Right renal pelvis (tissue), 4 donors: ENCODE data around the gene TBX2. TPM values are rescaled to one million over a fixed set of nuclear protein-coding genes. Genes with fewer than 3 reads are reported as not detected.

Source experiments
- DNase-seq, 4 donors: peaks; one replicate each; pipeline ENCODE4 v3.0.0-alpha.2; 2013; ENCODE audit warnings: low read depth in 4 of 4, low spot score in 3 of 4, missing footprints in 1 of 4
- polyA plus RNA-seq, 4 donors: library from polyadenylated mRNA; unstranded; fragments of 120-200 nt; gene quantifications; one replicate each; pipeline ENCODE4 v1.2.1, GENCODE V29; 2013; ENCODE audit not compliant: insufficient read length in 4 of 4

The TBX2 gene
- polyA plus RNA-seq, 4 donors: 61.1 to 97.6 (median 72.4) TPM

GRCh38 chr17:61450641-61451537 is 51.2 kb downstream of the TBX2 start:
- no peak for DNase-seq

DNA sequence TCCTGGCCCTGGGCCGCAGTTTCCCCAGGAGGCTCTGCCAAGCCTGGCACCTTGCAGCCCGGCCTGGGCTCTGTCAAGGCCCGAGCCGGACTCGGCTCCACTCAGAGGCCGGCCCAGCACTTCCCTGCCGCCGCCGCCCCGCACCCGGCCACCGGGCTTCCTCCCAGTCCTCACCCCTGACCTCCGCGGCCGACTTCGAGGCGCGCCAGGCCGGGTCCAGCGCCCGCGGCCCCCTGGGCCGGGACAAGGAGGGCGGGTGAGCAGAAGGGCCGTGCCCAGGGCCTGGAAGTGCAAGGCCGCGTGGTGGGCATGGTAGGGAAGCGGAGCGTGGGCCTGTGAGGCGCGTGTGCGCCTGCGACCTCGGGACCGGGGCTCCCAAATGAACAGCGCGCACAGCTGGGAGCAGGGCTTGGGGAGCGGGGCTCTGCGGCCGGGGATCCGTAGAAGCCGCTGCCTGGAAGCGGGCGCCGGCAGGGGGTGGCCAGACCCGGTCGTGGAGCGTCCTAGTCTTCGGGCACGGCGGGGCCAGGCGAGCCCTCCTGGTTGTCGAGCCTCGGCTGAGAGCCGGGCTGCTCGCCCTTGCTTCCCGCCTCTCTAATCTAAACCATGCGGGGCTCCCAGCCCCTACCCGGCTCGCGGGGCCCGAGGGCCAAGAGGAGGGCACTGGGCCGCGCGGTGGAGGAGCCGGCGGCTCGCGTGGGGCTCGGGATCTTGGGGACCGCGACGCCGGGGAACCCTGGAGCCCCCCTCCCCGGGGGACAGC is 52.1 kb downstream of the TBX2 start:
- no peak for DNase-seq

GRCh38 chr17:61452301-61453290 is 53.0 kb downstream of the TBX2 start, which contains the start of gene TBX4:
Gene TBX4 (plus strand): TSS chr17:61452422. CDS start chr17:61456491, 4,069 bp downstream.
- no peak for DNase-seq

DNA sequence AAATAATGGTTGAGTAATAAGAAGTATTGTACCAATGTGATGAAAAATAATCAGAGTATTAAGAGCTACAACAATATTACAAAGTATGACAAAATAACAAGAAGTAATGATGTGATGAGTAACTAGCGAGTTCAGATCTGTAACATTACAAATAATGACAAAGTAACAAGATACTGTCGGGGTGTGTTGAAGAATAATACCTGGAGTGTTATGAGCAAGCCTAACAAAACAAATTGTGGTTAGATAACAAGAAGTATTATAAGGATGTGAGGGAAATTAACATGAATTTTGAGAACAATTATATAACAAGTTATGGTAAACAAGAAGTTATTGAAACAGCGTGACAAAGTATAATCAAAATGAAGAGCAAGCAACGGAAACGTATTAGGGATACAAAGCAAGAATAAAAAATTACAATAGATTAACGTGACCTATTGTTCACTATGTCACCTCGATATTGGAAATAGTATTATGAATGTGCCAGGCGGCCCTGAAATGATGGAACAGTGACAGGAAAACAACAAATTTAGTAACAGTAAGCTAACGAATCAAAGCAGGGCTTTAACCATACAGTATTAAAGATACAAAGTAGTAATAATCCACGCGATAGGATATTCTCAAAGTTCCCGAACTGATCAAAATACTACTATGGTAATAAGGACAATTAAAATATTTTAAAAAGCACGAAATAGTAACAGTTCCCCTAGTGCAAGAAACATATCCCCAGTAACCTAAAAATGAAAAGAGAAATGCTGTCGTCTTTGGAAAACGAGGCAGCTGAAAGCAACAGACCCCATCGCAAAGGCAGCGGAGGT is 54.1 kb downstream of the TBX2 start:
- DNase-seq: no peak

DNA sequence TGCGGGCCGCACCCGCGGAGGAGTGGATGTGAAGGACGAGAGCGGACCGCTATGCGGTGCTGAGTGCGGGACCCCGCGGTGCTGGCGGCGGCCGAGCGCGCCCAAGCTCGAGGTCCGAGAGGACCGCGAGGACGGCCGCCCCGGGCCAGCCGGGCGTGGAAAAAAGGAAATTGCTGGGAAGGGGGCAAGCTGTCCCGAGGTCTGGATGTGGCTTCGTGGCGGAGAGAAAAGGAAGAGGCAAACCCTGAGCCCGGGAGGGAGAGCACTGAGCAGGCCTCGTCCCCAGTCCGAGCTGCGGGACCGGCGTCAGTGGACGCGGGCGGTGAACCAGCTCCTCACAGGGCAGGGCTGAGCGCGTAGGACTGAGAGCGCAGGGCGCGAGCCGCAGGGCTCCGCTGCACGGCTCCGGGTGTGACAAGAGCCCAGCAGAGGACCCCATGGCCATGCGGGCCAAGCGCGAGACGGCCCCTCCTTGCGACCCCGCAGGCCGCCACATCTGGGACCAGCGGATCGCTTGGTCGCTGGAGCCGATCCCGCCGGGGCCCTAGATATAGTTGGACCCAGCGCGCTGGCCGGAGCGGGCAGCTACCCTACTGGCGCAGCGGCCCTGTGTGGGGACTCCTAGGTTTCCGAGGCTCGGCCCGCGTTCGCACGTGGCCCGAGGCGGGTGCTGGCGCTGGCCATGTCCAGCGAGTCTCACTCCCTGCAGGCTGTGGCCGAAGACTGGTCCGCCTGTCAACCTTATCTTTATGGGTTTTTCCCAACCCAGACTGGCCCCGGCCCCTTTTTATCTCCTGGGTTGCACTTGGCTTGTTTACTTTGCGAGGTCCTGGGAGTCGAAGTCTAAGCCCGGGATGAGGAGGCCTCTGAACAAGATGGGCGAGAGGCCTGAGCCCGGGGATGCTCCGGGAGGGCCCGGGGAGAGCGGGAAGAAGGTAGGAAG is 55.0 kb downstream of the TBX2 start:
- DNase-seq: no peak

GRCh38 chr17:61455324-61456060 is 55.8 kb downstream of the TBX2 start:
- DNase-seq: no peak

GRCh38 chr17:61456061-61456681 is 56.5 kb downstream of the TBX2 start:
- no peak for DNase-seq

GRCh38 chr17:61456688-61457225 is 57.1 kb downstream of the TBX2 start:
- no peak for DNase-seq

DNA sequence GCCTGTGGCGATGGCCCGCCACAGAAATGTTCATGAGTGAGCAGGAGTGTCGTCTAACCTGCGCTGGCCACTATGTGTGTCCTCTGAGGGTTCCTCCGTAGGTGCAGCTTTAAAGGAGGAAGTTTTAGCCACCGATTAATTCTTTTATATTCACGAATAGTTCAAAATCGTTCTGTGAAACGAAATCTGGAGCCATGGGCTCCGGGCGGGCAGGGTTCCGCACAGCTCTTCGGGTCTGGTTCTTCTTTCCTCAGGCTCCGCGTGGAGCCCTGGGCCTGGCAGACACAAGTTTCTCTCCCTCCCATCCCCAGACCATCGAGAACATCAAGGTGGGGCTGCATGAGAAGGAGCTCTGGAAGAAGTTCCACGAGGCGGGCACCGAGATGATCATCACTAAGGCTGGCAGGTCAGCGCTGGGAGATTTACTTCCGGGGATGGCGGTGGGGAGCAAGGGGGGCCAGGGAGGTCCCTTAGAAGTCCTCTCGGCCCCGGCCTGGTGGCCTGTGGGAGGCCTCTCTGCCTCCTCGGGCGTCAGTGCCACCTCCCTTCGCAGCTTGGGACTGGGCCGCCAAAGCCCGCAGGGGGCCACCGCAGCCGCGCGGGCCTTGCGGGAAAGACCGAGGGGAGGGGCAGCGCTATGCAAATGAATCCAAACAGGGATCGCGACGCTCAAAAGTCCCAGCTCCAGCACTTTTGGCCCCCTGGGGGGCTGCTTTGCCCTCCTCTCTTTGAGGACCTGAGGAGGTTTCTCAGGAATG is 57.8 kb downstream of the TBX2 start:
- no peak for DNase-seq

DNA sequence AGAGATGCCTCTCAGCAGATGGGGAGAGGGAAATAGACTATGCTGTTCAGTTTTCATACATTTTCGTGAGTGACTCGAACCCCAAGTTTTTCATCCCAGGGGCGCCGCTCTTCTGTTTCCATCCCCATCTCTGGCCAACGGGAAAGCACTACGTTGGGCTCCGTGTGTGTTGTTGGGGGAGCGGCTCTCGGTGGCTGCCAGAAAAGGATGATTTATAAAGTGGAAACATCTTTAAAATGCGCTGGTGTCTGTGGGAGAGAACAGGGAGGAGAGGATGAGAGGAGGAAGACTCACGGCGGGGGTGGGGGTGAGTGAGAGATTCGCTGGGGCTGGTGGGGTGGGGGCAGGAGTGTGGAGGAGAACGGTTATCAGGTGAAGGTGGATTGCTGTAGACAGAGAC is 58.4 kb downstream of the TBX2 start:
- DNase-seq: no peak

DNA sequence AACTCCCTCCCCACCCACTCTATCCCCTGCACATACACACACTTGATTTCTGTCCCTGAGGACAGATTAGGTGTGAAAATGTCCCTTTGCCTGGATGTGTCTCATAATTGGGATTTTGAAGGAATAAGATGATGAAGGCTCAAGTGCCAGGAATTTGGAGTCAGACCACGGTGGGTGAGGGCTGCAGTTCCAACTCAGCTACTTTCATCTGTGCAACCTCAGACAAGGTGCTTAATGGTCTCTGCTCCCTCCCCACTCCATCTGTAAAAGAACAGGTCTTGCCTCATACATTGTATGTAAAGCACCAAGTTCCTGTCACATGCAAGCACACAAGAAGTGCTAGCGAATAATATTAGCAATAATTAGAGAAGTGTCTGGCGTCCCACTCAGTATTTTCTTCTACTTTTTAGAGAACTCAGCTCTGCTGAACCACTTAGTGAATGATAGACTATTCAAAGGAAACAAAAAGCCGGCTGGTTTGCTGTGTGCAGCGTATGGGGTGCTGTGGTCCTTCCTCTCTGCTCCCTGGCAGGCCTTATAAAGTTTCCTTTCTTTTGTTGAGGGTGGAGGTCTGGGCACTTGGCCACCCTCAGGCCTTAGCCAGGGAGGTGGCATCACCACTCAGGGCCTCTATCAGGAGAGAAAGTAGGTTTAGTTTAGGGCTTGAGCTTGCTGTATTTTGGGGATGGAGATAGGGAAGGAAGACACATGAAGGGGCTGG is 58.9 kb downstream of the TBX2 start:
- no peak for DNase-seq

Other genes with a start within 250 kb of the TBX2 start
- under 1 TPM; 0.08 to 0.53 (median 0.16) TPM for gene TBX4, start 52.6 kb downstream of the TBX2 start, polyA plus RNA-seq
- 1 to 10 TPM; 1.5 to 4.3 (median 2.3) TPM for gene NACA2, start 191.4 kb downstream of the TBX2 start, polyA plus RNA-seq